Skin of body (tissue), 2 donors: ENCODE data around the gene PER2. TPM values are rescaled to one million over a fixed set of nuclear protein-coding genes. Genes with fewer than 3 reads are reported as not detected.
"Not testable (repeated sequence)": the region's sequence is repeated elsewhere in the genome, so short reads cannot be mapped to it uniquely, and the experiment has no call there.

ENCODE experiments used
- DNase-seq: peaks from one replicate; lab custom pipeline; 2025; lab: John Stamatoyannopoulos, UW
- total RNA-seq: library from RNA; depleted of rRNA; stranded (reverse); fragments of >200 nt; gene quantifications from one replicate; pipeline ENCODE4 v1.2.3, GENCODE V29; 2014

The PER2 gene
- 14.0 TPM for total RNA-seq

- peak; percentile 57 for DNase-seq
Observed at GRCh38 chr2:238287737-238288649, at the start of gene PER2. Gene PER2 (minus strand): TSS chr2:238288610. CDS start chr2:238277936, 10,674 bp downstream.

GRCh38 chr2:238337846-238338245 lies 49.4 kb upstream of the PER2 start:
- no peak for DNase-seq

GRCh38 chr2:238336793-238337444 lies 48.5 kb upstream of the PER2 start:
- DNase-seq: no peak

GRCh38 chr2:238336151-238336550 lies 47.7 kb upstream of the PER2 start:
- no peak for DNase-seq

GRCh38 chr2:238335591-238335990 lies 47.2 kb upstream of the PER2 start:
- not testable (repeated sequence) for DNase-seq

GRCh38 chr2:238334885-238335284 lies 46.5 kb upstream of the PER2 start:
- no peak for DNase-seq

- DNase-seq: no peak
Observed at GRCh38 chr2:238331916-238332315, 43.5 kb upstream of the PER2 start.

- no peak for DNase-seq
Observed at GRCh38 chr2:238330391-238330790, 42.0 kb upstream of the PER2 start.

- DNase-seq: no peak
Observed at GRCh38 chr2:238327751-238328150, 39.3 kb upstream of the PER2 start.

GRCh38 chr2:238326801-238327365 lies 38.5 kb upstream of the PER2 start:
- DNase-seq: no peak

GRCh38 chr2:238325694-238326093 lies 37.3 kb upstream of the PER2 start:
- no peak for DNase-seq

GRCh38 chr2:238324248-238324647 lies 35.8 kb upstream of the PER2 start:
- not testable (repeated sequence) for DNase-seq

- no peak for DNase-seq
Observed at GRCh38 chr2:238322001-238322411, 33.6 kb upstream of the PER2 start.

GRCh38 chr2:238321467-238321866 lies 33.1 kb upstream of the PER2 start:
- no peak for DNase-seq

- no peak for DNase-seq
Observed at GRCh38 chr2:238320648-238321281, 32.4 kb upstream of the PER2 start.

- peak; percentile 87 for DNase-seq
Observed at GRCh38 chr2:238320246-238320647, 31.8 kb upstream of the PER2 start, which contains the start of gene TRAF3IP1. Gene TRAF3IP1 (plus strand): TSS chr2:238320518. CDS start chr2:238320663, 145 bp downstream.

GRCh38 chr2:238315031-238315595 lies 26.7 kb upstream of the PER2 start:
- no peak for DNase-seq

GRCh38 chr2:238314576-238314975 lies 26.2 kb upstream of the PER2 start:
- no peak for DNase-seq

- no peak for DNase-seq
Observed at GRCh38 chr2:238313991-238314350, 25.6 kb upstream of the PER2 start.

GRCh38 chr2:238313289-238313990 lies 25.0 kb upstream of the PER2 start:
- no peak for DNase-seq

GRCh38 chr2:238310721-238311120 lies 22.3 kb upstream of the PER2 start:
- DNase-seq: not testable (repeated sequence)
